Panc1 (cell line): ENCODE data around the gene DKK2. TPM values are rescaled to one million over a fixed set of nuclear protein-coding genes. Genes with fewer than 3 reads are reported as not detected.

ENCODE experiments used
- ATAC-seq: fragments of 200-7000 bp; cut with Tn5 transposase; 2 replicates; pipeline ENCODE4 v1.9.1; 2020; ENCODE audit warnings: mild to moderate bottlenecking, moderate library complexity
- BruUV-seq: library from RNA; stranded (reverse); fragments of 400-500 nt; replicated peaks from 2 replicates; lab custom pipeline; 2021; lab: Mats Ljungman, UMichigan
- CTCF ChIA-PET: fragments of 300-600 bp; sonication (Branson Sonifier 250); formaldehyde crosslinking; loops from one replicate; lab custom pipeline; 2022; ENCODE audit warnings: antibody characterized with exemption; lab: Charles Lee
- POLR2A ChIA-PET: fragments of 300-600 bp; sonication (Branson Sonifier 250); formaldehyde crosslinking; loops from one replicate; lab custom pipeline; 2022; ENCODE audit warnings: antibody characterized with exemption; lab: Charles Lee
- DNase-seq: peaks from one replicate; pipeline ENCODE4 v3.0.0-alpha.2; 2010; ENCODE audit warnings: low read depth, low spot score
- H3K27ac ChIP-seq: 2 replicates; pipeline ENCODE4 v1.5.1; 2011; ENCODE audit warnings: mild to moderate bottlenecking, low read length, inconsistent platforms
- H3K27me3 ChIP-seq: fragments of 200-500 bp; sonication (Bioruptor generic); 2 replicates; pipeline ENCODE4 v1.6.0; 2014; ENCODE audit warnings: low read length, inconsistent platforms; ENCODE audit not compliant: control insufficient read depth, insufficient read depth
- H3K36me3 ChIP-seq: fragments of 200-500 bp; sonication (Bioruptor generic); 2 replicates; pipeline ENCODE4 v1.5.1; 2014; ENCODE audit warnings: inconsistent platforms, mild to moderate bottlenecking, low read length, moderate library complexity; ENCODE audit not compliant: control insufficient read depth, insufficient read depth
- H3K4me1 ChIP-seq: 2 replicates; pipeline ENCODE4 v1.5.1; 2011; ENCODE audit warnings: inconsistent platforms, mild to moderate bottlenecking, low read length, moderate library complexity; ENCODE audit not compliant: control insufficient read depth, insufficient read depth
- H3K4me3 ChIP-seq, 2 experiments: 2 replicates each; pipeline ENCODE4 v1.5.1; 2011 to 2012; ENCODE audit warnings: low read depth in 2 of 2, low read length in 2 of 2, mild to moderate bottlenecking in 2 of 2, inconsistent platforms in 1 of 2, moderate library complexity in 1 of 2
- H3K9me3 ChIP-seq: fragments of 200-500 bp; sonication (Bioruptor generic); 2 replicates; pipeline ENCODE4 v1.5.1; 2014; ENCODE audit warnings: low read depth, mild to moderate bottlenecking, inconsistent platforms, low read length, moderate library complexity; ENCODE audit not compliant: control insufficient read depth, insufficient read depth
- CTCF ChIP-seq: fragments of 450-650 bp; IDR thresholded peaks from 2 replicates; pipeline ENCODE4 v1.5.1; 2017; ENCODE audit warnings: mild to moderate bottlenecking
- POLR2AphosphoS5 ChIP-seq: IDR thresholded peaks from 2 replicates; pipeline ENCODE4 v1.6.1; 2012; ENCODE audit warnings: mild to moderate bottlenecking, low read depth, low read length, moderate library complexity
- REST ChIP-seq, 2 experiments: IDR thresholded peaks; 2 replicates each; pipeline ENCODE4 v1.6.1; 2011 to 2012; ENCODE audit warnings: low read depth in 2 of 2, control low read depth in 1 of 2, low read length in 1 of 2, mild to moderate bottlenecking in 1 of 2, moderate library complexity in 1 of 2; ENCODE audit not compliant: insufficient read depth in 1 of 2
- SIN3A ChIP-seq: IDR thresholded peaks from 2 replicates; pipeline ENCODE4 v1.6.1; 2012; ENCODE audit warnings: low read depth, mild to moderate bottlenecking, low read length, moderate library complexity, borderline replicate concordance; ENCODE audit not compliant: insufficient read depth
- TCF7L2 ChIP-seq: IDR thresholded peaks from 2 replicates; pipeline ENCODE4 v1.6.1; 2011; ENCODE audit warnings: mild to moderate bottlenecking, low read depth, low read length, inconsistent platforms
- in situ Hi-C: cut with HindIII; loops from 2 replicates; pipeline ENCODE4 v1.10.0; 2016; ENCODE audit warnings: low sequenced_read_pairs, low pct_unique_long_range_greater_than_20kb
- intact Hi-C: fragments of 100-400 bp; cut with micrococcal nuclease; formaldehyde crosslinking; loops from one replicate; pipeline ENCODE4 v1.10.0; 2022; ENCODE audit not compliant: unreplicated experiment
- total RNA-seq: library from RNA; stranded (reverse); gene quantifications from one replicate; pipeline ENCODE4 v1.2.1, GENCODE V29; 2021; ENCODE audit not compliant: unreplicated experiment

DKK2 gene
- total RNA-seq, 1 experiment from 2014 or later, result not detected

- no peak for DNase-seq
- Histone ChIP-seq H3K4me3 (no peak overlapping the region), H3K27ac (no peak overlapping the region), H3K36me3 (no peaks in the 10 kb centered on the region), H3K27me3 (no peaks in the 10 kb centered on the region), H3K9me3 (no peaks in the 10 kb centered on the region), H3K4me1 (no peaks in the 10 kb centered on the region)
- no peak for TF ChIP-seq POLR2AphosphoS5
- TF ChIP-seq TCF7L2, result no peak
- ChIA-PET POLR2A (no interaction called here), CTCF (no interaction called here)
- in situ Hi-C loops, result no loop called here
- intact Hi-C loops, result no loop called here
- no peak for ATAC-seq
- no TSS peak for BruUV-seq
Observed at GRCh38 chr4:107018344-107018735, 17.8 kb downstream of the DKK2 start.

GRCh38 chr4:107017443-107018343, 18.4 kb downstream of the DKK2 start:
- no peak overlapping the region for H3K4me3 ChIP-seq
- H3K27me3 ChIP-seq, result no peaks in the 10 kb centered on the region
- DNase-seq, result no peak
- H3K4me1 ChIP-seq, result no peaks in the 10 kb centered on the region
- intact Hi-C loops, result no loop called here
- no peaks in the 10 kb centered on the region for H3K9me3 ChIP-seq
- TF ChIP-seq CTCF (no peak), TCF7L2 (no peak), SIN3A (no peak), POLR2AphosphoS5 (no peak), REST (IDR thresholded peaks at IDR 0.05; ENCODE audit: insufficient read depth in 1 of 2, low read depth in 2 of 2, low read length in 1 of 2) (no peak)
- no peaks in the 10 kb centered on the region for H3K36me3 ChIP-seq
- ATAC-seq, result no peak
- H3K27ac ChIP-seq, result no peak overlapping the region
- ChIA-PET POLR2A (no interaction called here), CTCF (no interaction called here)
- BruUV-seq, result no TSS peak
- in situ Hi-C loops, result no loop called here

- BruUV-seq, result no TSS peak
- no peak overlapping the region for H3K4me3 ChIP-seq
- intact Hi-C loops (no loop called here), in situ Hi-C loops (no loop called here)
- ChIA-PET CTCF (no interaction called here), POLR2A (no interaction called here)
- DNase-seq, result no peak
- no peak for TF ChIP-seq REST (IDR thresholded peaks at IDR 0.05; ENCODE audit: insufficient read depth in 1 of 2, low read depth in 2 of 2, low read length in 1 of 2)
- no peak for TF ChIP-seq POLR2AphosphoS5
- TF ChIP-seq TCF7L2, result no peak
- no peak for TF ChIP-seq CTCF
- TF ChIP-seq SIN3A, result no peak
- no peak for ATAC-seq
- H3K27ac ChIP-seq, result no peak overlapping the region
- no peaks in the 10 kb centered on the region for H3K27me3 ChIP-seq
- H3K4me1 ChIP-seq, result no peaks in the 10 kb centered on the region
- no peaks in the 10 kb centered on the region for H3K9me3 ChIP-seq
- H3K36me3 ChIP-seq, result no peaks in the 10 kb centered on the region
Observed at GRCh38 chr4:107011312-107011711, 24.8 kb downstream of the DKK2 start.
